ENCODE results near the gene UAP1L1.

Gene UAP1L1

DNA sequence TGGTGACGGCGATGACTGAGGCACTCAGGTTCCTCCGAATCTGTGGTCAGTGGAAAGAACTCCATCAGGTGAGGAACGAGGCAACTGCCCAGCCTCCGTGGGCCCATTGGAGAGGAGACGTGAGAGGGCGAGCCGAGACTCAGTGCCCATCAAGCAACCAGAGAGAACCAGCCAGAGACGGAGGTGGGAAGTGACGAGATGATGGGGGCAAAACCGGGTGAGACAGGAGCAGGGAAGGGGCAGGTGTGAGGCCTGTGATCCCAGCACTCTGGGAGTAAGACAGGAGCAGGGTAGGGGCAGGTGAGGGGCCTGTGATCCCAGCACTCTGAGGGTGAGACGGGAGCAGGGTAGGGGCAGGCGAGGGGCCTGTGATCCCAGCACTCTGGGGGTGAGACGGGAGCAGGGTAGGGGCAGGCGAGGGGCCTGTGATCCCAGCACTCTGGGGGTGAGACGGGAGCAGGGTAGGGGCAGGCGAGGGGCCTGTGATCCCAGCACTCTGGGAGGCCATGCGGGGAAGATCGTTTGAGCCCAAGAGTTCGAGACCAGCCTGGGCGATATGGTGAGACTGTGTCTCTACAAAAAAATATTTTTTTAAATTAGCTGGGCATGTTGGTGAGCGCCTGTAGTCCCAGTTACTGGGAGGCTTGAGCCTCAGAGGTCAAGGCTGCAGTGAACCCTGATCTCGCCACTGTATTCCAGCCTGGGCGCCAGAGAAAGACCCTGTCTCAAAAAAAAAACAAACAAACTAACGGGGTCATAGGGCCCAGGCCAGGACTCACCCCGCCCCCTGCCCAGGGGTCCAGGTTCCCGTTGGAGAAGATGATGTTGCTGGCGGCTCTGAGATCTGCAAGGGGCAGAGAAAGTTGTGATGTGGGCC lies 33.8 kb downstream of the UAP1L1 start:
- TF ChIP-seq, protein P1, sequence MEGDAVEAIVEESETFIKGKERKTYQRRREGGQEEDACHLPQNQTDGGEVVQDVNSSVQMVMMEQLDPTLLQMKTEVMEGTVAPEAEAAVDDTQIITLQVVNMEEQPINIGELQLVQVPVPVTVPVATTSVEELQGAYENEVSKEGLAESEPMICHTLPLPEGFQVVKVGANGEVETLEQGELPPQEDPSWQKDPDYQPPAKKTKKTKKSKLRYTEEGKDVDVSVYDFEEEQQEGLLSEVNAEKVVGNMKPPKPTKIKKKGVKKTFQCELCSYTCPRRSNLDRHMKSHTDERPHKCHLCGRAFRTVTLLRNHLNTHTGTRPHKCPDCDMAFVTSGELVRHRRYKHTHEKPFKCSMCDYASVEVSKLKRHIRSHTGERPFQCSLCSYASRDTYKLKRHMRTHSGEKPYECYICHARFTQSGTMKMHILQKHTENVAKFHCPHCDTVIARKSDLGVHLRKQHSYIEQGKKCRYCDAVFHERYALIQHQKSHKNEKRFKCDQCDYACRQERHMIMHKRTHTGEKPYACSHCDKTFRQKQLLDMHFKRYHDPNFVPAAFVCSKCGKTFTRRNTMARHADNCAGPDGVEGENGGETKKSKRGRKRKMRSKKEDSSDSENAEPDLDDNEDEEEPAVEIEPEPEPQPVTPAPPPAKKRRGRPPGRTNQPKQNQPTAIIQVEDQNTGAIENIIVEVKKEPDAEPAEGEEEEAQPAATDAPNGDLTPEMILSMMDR (IDR thresholded peaks at IDR 0.05; ENCODE audit: low read depth, low read length): no peak
- Histone ChIP-seq H3K27me3 (no peaks in the 10 kb centered on the region), H3K4me1 (0 out of 2 replicates have a peak, but pooled peaks cover 4% of the 10 kb centered on the region), H3K4me3 (ENCODE audit: low read depth, low read length) (no peak overlapping the region), H3K36me3 (peaks cover 55% of the 10 kb centered on the region), H3K9me3 (no peaks in the 10 kb centered on the region)
- DNase-seq: no peak

DNA sequence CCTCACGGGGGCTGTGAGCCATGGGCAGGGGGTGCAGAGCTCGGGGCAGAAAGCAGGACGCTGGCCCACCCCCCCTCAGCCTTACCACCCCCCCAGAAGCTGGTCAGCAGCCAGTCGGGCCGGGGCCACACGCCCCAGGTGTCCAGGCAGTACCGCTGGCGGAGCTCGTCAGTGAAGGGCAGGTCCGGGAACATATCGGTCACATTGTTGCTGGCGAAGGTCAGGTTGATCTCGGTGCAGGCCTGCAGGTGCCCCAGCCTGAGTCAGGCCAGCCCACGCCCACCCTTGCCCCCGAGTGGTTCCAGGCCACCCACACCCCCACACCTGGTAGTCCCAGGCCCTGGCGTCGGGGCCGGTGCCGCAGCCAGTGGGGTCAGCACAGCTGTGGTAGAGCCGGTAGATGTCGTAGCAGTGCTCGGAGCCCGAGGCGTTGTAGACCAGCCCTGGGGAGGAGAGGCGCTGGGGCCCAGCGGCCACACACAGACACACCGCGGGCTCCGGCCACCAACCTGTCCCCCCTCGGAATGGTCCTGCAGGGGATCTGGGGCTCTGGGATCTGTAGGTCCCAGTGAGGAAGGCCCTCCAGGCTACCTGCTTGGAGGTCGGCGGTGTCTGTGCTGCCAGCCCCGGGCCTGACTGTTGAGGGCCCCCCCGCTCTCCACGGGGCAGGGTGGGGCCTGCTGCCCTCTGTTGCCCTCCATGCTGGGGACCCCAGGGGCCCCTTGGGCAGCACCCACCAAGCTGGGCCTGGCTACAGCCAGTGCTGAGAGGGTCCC lies 34.7 kb downstream of the UAP1L1 start:
- Histone ChIP-seq H3K4me1 (0 out of 2 replicates have a peak, but pooled peaks cover 4% of the 10 kb centered on the region), H3K27me3 (no peaks in the 10 kb centered on the region), H3K9me3 (no peaks in the 10 kb centered on the region), H3K4me3 (ENCODE audit: low read depth, low read length) (no peak overlapping the region), H3K36me3 (peaks cover 48% of the 10 kb centered on the region)
- TF ChIP-seq, protein P1 (IDR thresholded peaks at IDR 0.05; ENCODE audit: low read depth, low read length): no peak
- DNase-seq: no peak

DNA sequence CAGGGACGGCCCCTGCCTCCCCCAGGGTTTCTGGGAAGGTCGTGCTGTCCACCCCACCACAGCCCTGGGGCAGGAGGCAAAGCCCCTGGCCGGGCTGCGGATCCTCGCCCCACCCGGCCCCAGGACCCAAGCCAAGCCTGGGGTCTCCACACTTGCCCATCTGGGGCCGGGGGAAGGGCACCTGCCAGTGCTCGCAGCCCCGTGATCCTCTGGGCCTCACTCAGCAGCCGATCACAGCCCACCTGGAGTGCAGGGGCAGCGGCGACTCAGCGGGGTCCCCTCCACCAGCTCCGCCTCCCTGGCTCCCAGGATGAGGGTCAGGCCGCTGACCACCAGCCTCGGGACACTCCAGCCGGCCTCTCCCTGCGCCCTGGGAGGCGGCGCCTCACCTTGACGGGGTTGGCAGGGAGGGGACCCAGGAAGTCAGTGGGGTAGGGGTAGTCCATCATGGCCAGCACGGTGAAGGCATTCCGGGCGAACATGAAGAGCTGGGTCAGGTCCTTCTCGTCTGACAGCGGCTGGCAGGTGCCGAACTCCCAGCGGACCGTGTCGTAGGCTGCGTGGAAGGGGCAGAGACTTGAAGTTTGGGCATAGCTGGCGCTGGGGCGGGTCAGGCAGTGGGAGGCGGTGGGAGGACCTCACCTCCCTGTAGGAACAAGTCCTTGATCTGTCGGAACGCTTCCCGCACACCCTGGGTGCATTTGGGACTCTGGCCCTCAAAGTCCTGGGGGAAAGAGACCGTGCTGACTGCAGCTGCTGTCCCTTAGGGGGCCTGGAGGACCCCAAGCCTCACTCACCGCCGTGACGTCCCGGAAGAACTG lies 35.5 kb downstream of the UAP1L1 start:
- 0 out of 2 replicates have a peak, but pooled peaks cover 4% of the 10 kb centered on the region for H3K4me1 ChIP-seq
- TF ChIP-seq, protein P1 (IDR thresholded peaks at IDR 0.05; ENCODE audit: low read depth, low read length): no peak
- H3K27me3 ChIP-seq: no peaks in the 10 kb centered on the region
- no peaks in the 10 kb centered on the region for H3K9me3 ChIP-seq
- DNase-seq: no peak
- H3K4me3 ChIP-seq (ENCODE audit: low read depth, low read length): no peak overlapping the region
- peaks cover 41% of the 10 kb centered on the region for H3K36me3 ChIP-seq

DNA sequence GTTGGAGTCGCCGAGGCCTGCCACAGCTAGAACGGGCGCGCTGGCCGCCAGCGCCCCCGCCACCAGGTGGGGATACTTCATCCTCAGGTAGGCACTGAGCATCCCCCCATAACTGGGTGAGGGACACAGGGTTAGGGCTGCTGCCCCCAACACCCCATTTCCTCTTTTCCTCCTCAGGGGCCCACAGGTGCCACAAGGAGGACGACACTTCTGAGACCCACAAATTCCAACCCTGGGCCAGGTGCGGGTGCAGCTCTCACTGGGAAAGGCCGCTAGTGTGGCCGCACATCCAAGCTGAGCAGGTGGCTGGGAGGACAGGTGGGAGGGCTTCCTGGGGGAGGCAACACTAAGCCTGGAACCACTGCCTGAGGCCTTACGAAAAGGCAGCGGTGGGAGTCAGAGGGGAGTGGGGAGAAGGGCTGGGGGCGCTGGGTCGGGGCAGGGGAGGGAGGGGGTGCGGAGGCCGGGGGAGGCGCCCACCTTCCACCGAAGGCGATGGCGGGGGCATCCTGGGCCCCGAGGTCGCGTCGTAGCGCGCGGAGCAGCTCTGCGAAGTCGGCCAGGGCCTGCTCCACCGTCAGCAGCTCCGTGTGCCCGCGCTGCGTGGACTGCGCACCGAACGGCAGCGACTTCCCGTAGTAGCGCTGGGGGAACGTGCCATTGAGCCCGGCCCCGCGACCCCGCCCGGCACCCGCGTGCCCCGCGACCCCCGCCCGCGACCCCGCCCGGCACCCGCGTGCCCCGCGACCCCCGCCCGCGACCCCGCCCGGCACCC lies 36.3 kb downstream of the UAP1L1 start:
- 0 out of 2 replicates have a peak, but pooled peaks cover 4% of the 10 kb centered on the region for H3K4me1 ChIP-seq
- no peaks in the 10 kb centered on the region for H3K27me3 ChIP-seq
- peaks cover 34% of the 10 kb centered on the region for H3K36me3 ChIP-seq
- peak overlapping the region; percentile 32 for H3K4me3 ChIP-seq (ENCODE audit: low read depth, low read length)
- TF ChIP-seq, protein P1 (IDR thresholded peaks at IDR 0.05; ENCODE audit: low read depth, low read length): no peak
- no peak for DNase-seq
- H3K9me3 ChIP-seq: no peaks in the 10 kb centered on the region

DNA sequence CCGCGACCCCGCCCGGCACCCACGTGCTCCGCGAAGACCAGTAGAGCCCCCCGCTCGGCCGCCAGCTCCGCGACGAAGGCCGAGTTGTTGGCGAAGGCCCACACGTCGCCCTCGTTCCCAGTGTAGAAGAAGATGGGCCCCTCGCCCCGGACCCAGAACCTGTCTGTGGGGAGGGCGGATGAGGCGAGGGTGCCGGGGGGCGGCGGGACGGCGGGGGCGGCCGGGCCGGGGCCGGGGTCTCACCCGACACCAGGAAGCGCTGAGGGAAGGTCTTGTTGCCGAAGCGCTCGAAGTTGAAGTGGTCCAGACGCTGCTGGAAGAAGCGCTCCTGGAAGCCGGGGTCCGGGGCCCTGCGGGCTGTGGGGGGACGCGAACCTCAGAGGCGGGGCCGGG lies 36.9 kb downstream of the UAP1L1 start:
- 0 out of 2 replicates have a peak, but pooled peaks cover 4% of the 10 kb centered on the region for H3K4me1 ChIP-seq
- TF ChIP-seq, protein P1 (IDR thresholded peaks at IDR 0.05; ENCODE audit: low read depth, low read length): no peak
- peak overlapping the region; percentile 54 for H3K4me3 ChIP-seq (ENCODE audit: low read depth, low read length)

More for the DNA sequence above, 36.9 kb downstream of the UAP1L1 start:
- H3K36me3 ChIP-seq: peaks cover 27% of the 10 kb centered on the region
- H3K9me3 ChIP-seq: no peaks in the 10 kb centered on the region
- DNase-seq: no peak
- no peaks in the 10 kb centered on the region for H3K27me3 ChIP-seq

Measured in BE2C (cell line).